Measurements from ENCODE around the gene MAP6.

MAP6 gene

DNA sequence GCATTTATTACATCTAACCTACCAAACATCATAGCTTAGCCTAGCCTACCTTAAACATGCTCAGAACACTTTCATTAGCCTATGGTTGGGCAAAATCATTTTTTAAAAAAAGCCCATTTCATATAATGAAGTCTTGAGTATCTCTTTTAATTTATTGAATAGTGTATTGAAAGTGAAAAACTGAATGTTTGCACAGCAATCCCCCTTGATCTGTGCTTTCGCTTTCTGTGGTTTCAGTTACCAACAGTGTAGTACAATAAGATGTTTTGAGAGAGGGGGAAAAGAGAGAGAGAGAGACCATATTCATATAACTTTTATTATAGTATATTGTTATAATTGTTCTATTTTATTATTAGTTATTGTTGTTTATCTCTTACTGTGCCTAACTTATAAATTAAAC lies 8.4 kb upstream of the MAP6 start:
- no peak overlapping the region for H3K27ac ChIP-seq
- DNase-seq: no peak
- in situ Hi-C loops (cut with HindIII; ENCODE audit: low pct_ligation_motif_present, low sequenced_read_pairs): no loop called here
- H3K36me3 ChIP-seq (replicated peaks): no peaks in the 10 kb centered on the region
- TF ChIP-seq, protein P1, sequence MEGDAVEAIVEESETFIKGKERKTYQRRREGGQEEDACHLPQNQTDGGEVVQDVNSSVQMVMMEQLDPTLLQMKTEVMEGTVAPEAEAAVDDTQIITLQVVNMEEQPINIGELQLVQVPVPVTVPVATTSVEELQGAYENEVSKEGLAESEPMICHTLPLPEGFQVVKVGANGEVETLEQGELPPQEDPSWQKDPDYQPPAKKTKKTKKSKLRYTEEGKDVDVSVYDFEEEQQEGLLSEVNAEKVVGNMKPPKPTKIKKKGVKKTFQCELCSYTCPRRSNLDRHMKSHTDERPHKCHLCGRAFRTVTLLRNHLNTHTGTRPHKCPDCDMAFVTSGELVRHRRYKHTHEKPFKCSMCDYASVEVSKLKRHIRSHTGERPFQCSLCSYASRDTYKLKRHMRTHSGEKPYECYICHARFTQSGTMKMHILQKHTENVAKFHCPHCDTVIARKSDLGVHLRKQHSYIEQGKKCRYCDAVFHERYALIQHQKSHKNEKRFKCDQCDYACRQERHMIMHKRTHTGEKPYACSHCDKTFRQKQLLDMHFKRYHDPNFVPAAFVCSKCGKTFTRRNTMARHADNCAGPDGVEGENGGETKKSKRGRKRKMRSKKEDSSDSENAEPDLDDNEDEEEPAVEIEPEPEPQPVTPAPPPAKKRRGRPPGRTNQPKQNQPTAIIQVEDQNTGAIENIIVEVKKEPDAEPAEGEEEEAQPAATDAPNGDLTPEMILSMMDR (IDR thresholded peaks at IDR 0.05; ENCODE audit: low read depth, low read length, missing control alignments): no peak
- no peak overlapping the region for H3K4me3 ChIP-seq (ENCODE audit: low read depth, low read length)
- peaks cover 5% of the 10 kb centered on the region for H3K27me3 ChIP-seq (replicated peaks)

DNA sequence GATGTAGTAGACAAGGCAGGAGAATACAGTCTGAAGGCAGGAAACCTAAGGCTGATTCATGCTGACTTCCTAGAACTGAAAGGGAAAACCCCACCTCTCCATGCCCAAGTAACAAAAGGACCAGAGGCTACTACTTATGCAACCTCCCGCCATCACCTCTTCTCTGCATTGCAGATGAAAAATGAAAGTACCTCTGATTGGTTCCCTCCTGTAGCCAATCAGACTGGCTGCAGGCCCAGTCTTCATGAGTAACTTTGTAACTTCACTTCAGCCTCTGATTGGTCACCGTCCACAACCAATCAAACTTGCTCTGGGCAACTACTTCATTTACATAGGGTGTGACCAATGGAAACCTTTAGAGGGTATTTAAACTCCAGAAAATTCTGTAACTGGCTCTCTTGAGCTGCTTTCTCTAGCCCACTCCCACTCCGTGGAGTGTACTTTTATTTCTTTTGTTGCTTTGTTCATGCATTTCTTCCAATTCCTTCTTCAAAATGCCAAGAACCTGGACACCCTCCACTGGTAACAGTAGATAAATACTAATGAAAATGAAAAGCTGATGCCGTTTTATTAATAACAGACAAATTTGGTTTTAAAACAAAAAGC lies 5.2 kb upstream of the MAP6 start:
- H3K36me3 ChIP-seq (replicated peaks): no peaks in the 10 kb centered on the region
- peaks cover 18% of the 10 kb centered on the region for H3K27me3 ChIP-seq (replicated peaks)
- in situ Hi-C loops (cut with HindIII; ENCODE audit: low pct_ligation_motif_present, low sequenced_read_pairs): no loop called here
- no peak overlapping the region for H3K4me3 ChIP-seq (ENCODE audit: low read depth, low read length)
- peak; percentile 29 for DNase-seq
- no peak overlapping the region for H3K27ac ChIP-seq
- TF ChIP-seq, protein P1 (IDR thresholded peaks at IDR 0.05; ENCODE audit: low read depth, low read length, missing control alignments): no peak

DNA sequence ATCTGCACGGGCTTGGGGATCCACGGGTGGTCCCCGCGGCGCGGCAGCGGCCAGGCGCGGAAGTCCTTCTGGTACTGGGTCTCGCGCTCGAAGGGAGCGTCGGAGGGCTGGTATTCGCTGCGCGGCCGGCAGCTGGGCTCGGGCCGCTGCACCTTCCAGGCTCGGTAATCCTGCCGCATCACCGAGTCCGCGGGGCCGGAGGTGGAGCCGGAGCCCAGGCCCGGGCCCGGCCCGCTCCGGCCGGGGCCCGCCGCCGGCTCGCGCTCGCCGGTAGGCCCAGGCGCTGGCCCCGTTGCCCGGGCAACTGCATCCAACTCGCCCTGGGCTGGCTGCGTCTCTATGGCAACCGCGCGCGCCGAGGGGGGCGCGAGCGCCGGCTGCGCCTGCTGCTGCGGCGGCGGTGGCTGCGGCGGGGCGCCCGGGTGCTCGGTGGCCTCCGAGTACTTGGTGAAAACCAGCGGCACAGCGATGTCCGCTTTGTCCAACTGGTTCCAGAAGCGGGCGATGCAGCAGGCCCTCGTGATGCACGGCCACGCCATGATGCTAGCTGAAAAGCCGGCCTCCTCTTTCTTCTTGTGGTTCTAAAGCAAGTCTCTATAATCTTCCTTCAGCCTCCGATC lies 897 bp downstream of the MAP6 start:
- H3K36me3 ChIP-seq (replicated peaks): no peaks in the 10 kb centered on the region
- peak; percentile 12 for DNase-seq
- TF ChIP-seq, protein P1 (IDR thresholded peaks at IDR 0.05; ENCODE audit: low read depth, low read length, missing control alignments): no peak
- peaks cover 50% of the 10 kb centered on the region for H3K27me3 ChIP-seq (replicated peaks)
- peak overlapping the region; percentile 39 for H3K4me3 ChIP-seq (ENCODE audit: low read depth, low read length)
- H3K27ac ChIP-seq: no peak overlapping the region
- in situ Hi-C loops (cut with HindIII; ENCODE audit: low pct_ligation_motif_present, low sequenced_read_pairs): no loop called here

DNA sequence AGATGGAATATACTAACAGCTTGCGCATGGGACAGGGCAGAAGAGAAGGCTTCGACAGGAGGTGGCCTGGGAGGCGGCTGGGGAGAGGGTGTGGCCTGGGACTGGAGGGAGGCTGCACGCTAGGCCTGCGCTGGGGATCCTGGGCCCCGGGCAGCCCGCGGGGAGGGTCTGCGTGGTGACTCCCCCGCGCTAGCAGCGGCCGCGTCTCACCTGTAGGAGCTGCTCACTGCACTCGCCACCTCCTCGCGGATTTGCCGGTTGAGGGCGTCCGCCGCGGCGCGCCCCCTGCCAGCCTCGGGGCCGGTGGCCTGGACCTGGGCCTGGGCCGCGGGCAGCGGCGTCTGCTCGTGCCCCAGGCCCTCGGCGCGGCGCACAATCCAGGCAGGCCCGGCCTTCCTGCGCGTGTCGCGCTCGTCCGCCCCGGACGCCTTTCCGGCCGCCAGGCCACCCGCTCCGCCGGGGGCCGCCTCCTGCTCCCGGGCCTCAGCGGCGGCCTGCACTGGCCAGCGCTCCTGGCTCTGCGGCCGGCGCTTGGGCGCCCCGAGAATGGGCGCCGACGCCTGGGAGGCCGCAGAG lies 1.5 kb downstream of the MAP6 start:
- Histone ChIP-seq H3K27ac (no peak overlapping the region), H3K4me3 (ENCODE audit: low read depth, low read length) (peak overlapping the region; percentile 39), H3K36me3 (replicated peaks) (no peaks in the 10 kb centered on the region), H3K27me3 (replicated peaks) (peaks cover 50% of the 10 kb centered on the region)
- TF ChIP-seq, protein P1 (IDR thresholded peaks at IDR 0.05; ENCODE audit: low read depth, low read length, missing control alignments): no peak
- in situ Hi-C loops (cut with HindIII; ENCODE audit: low pct_ligation_motif_present, low sequenced_read_pairs): no loop called here
- DNase-seq: no peak

DNA sequence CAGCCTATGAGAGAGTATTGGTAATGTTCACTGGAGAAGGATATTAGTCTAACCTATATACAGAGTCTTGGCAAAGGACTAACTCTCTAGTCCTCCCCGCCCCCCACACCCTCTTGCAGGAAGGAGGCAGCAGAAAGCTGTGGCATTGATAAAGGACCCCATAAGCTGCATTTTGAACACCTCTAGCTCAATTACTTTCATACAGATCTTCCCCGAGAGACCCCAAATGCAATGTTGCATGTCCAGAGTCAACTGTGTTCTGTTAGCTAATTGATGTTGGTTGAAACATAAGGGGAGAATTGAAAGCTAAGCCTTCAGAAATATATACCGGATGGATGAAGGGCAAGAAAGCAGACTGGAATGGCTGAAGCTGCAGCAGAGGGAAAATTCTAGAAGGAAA lies 2.8 kb downstream of the MAP6 start:
- TF ChIP-seq, protein P1 (IDR thresholded peaks at IDR 0.05; ENCODE audit: low read depth, low read length, missing control alignments): no peak
- Histone ChIP-seq H3K4me3 (ENCODE audit: low read depth, low read length) (no peak overlapping the region), H3K27ac (no peak overlapping the region), H3K36me3 (replicated peaks) (no peaks in the 10 kb centered on the region), H3K27me3 (replicated peaks) (peaks cover 49% of the 10 kb centered on the region)
- in situ Hi-C loops (cut with HindIII; ENCODE audit: low pct_ligation_motif_present, low sequenced_read_pairs): no loop called here
- DNase-seq: no peak
